Duodenal mucosa (tissue), 2 donors: ENCODE measurements around the gene ZBTB16.

Experiments used
- H3K27ac ChIP-seq: one replicate; pipeline ENCODE4 v1.7.0; 2013; ENCODE audit warnings: low read depth, low read length
- H3K27me3 ChIP-seq, 2 donors: one replicate each; pipeline ENCODE4 v1.7.0; 2013; ENCODE audit warnings: low read length in 2 of 2, control low read depth in 1 of 2; ENCODE audit not compliant: insufficient read depth in 2 of 2, control insufficient read depth in 1 of 2
- H3K36me3 ChIP-seq, 2 donors: one replicate each; pipeline ENCODE4 v1.7.0; 2013; ENCODE audit warnings: low read length in 2 of 2, control low read depth in 1 of 2; ENCODE audit not compliant: insufficient read depth in 2 of 2, control insufficient read depth in 1 of 2
- H3K4me1 ChIP-seq, 2 donors: one replicate each; pipeline ENCODE4 v1.7.0; 2013; ENCODE audit warnings: low read length in 2 of 2, control low read depth in 1 of 2; ENCODE audit not compliant: insufficient read depth in 2 of 2, control insufficient read depth in 1 of 2
- H3K4me3 ChIP-seq, 2 donors: one replicate each; pipeline ENCODE4 v1.7.0; 2013; ENCODE audit warnings: low read length in 2 of 2, low read depth in 1 of 2
- H3K9ac ChIP-seq, 2 donors: one replicate each; pipeline ENCODE4 v1.7.0; 2013; ENCODE audit warnings: low read length in 2 of 2, low read depth in 1 of 2
- H3K9me3 ChIP-seq, 2 donors: one replicate each; pipeline ENCODE4 v1.7.0; 2013; ENCODE audit warnings: low read length in 2 of 2, control low read depth in 1 of 2; ENCODE audit not compliant: control insufficient read depth in 1 of 2

ZBTB16 gene

GRCh38 chr11:114142707-114143106 is 83.2 kb downstream of the ZBTB16 start:
- Histone ChIP-seq H3K27me3 (no peaks in the 10 kb centered on the region), H3K9me3 (no peaks in the 10 kb centered on the region), H3K9ac (no peak overlapping the region), H3K27ac (no peak overlapping the region), H3K4me1 (peaks cover 0 to 15% of the 10 kb centered on the region in 2 donors), H3K36me3 (no peaks in the 10 kb centered on the region), H3K4me3 (no peak overlapping the region)

- no peaks in the 10 kb centered on the region for H3K9me3 ChIP-seq
- H3K27ac ChIP-seq: no peak overlapping the region
- no peak overlapping the region for H3K4me3 ChIP-seq
- H3K36me3 ChIP-seq: no peaks in the 10 kb centered on the region
- H3K4me1 ChIP-seq: peaks cover 3 to 31% of the 10 kb centered on the region in 2 donors
- H3K9ac ChIP-seq: no peak overlapping the region
- no peaks in the 10 kb centered on the region for H3K27me3 ChIP-seq
These were observed 85.8 kb downstream of the ZBTB16 start for GRCh38 chr11:114145166-114145775.

DNA sequence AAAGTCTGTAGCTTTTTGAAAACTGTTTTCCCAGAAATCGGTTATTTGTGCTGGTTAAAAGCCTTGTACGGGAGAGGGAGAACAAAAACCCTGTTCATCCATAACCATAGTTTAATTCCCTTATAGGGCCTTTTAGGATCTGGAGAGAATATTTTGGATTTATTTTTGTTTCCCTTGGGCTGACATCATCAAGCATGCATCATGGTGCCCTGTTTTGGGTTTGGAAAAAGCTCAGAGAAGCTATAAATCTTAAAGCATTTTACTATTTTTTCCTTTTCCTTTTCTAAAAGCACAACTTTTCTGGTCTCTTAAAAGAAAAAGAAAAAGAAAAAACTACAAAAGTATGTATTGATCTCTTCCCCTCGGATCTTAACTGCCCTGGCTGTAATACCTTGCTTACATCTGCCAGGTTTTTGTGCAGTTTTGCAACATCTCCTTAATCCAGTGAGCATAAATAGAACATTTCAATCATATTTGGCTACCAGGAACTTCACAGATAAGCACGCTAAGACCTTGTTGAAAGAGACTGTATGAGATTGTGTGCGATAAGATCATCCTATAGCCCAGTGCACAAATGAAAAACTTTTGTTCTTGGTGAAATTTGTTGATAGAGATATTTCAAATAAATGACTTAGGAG is 88.0 kb downstream of the ZBTB16 start:
- H3K4me1 ChIP-seq: peaks cover 3 to 32% of the 10 kb centered on the region in 2 donors
- no peaks in the 10 kb centered on the region for H3K36me3 ChIP-seq
- no peaks in the 10 kb centered on the region for H3K9me3 ChIP-seq
- H3K27ac ChIP-seq: no peak overlapping the region
- H3K9ac ChIP-seq: no peak overlapping the region
- H3K4me3 ChIP-seq: no peak overlapping the region
- no peaks in the 10 kb centered on the region for H3K27me3 ChIP-seq

DNA sequence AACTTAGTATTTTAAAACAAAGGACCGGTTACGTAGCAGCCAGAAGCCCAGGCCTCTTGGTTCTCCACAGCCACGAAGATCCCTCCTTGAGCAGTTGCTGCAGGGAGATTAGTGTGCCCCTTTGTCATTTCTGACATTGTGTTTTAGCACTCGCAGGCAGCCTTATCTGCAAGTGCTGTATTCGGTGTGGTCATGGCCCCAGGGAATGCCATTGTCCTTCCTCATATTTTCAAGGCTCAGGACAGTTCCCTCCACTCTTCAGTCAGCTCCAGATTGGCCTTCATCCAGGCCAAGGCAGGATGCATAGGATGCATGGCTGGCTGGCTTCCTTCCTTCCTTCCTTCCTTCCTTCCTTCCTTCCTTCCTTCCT is 88.5 kb downstream of the ZBTB16 start:
- H3K27ac ChIP-seq: no peak overlapping the region
- no peaks in the 10 kb centered on the region for H3K27me3 ChIP-seq
- H3K36me3 ChIP-seq: no peaks in the 10 kb centered on the region
- no peak overlapping the region for H3K9ac ChIP-seq
- no peaks in the 10 kb centered on the region for H3K9me3 ChIP-seq
- H3K4me3 ChIP-seq: no peak overlapping the region
- H3K4me1 ChIP-seq: peaks cover 8 to 32% of the 10 kb centered on the region in 2 donors

GRCh38 chr11:114149689-114150407 is 90.3 kb downstream of the ZBTB16 start:
- H3K4me1 ChIP-seq: peaks cover 9 to 38% of the 10 kb centered on the region in 2 donors
- no peaks in the 10 kb centered on the region for H3K27me3 ChIP-seq
- H3K27ac ChIP-seq: no peak overlapping the region
- no peaks in the 10 kb centered on the region for H3K9me3 ChIP-seq
- H3K36me3 ChIP-seq: no peaks in the 10 kb centered on the region
- H3K9ac ChIP-seq: no peak overlapping the region
- H3K4me3 ChIP-seq: no peak overlapping the region

DNA sequence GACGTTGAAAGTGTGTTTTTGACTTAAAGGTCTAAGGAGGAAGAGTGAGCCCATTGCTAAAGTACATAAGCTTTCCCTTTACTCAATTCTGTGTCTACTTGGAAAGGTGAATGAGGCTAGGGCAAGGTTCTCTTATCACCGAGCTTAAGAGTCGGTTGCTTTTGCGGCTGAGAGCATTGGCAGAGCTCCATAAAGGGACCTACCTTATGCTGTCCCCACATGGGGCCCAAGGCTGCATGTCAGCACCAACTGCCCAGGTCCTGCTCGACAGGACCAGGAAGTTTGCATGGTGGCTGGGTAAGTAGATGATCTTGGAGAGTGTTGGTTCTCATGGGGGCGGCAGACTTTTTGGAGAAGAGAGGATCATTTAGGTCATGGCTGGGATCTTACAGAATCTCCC is 91.2 kb downstream of the ZBTB16 start:
- Histone ChIP-seq H3K27ac (no peak overlapping the region), H3K27me3 (no peaks in the 10 kb centered on the region), H3K9ac (no peak overlapping the region), H3K9me3 (no peaks in the 10 kb centered on the region), H3K4me1 (peaks cover 9 to 38% of the 10 kb centered on the region in 2 donors), H3K4me3 (no peak overlapping the region), H3K36me3 (no peaks in the 10 kb centered on the region)

- Histone ChIP-seq H3K9ac (no peak overlapping the region), H3K4me3 (no peak overlapping the region), H3K27ac (no peak overlapping the region), H3K4me1 (peaks cover 9 to 38% of the 10 kb centered on the region in 2 donors), H3K9me3 (no peaks in the 10 kb centered on the region), H3K27me3 (no peaks in the 10 kb centered on the region), H3K36me3 (no peaks in the 10 kb centered on the region)
These were observed 92.1 kb downstream of the ZBTB16 start for GRCh38 chr11:114151631-114152030.

GRCh38 chr11:114152162-114152561 is 92.7 kb downstream of the ZBTB16 start:
- no peak overlapping the region for H3K27ac ChIP-seq
- no peaks in the 10 kb centered on the region for H3K36me3 ChIP-seq
- H3K27me3 ChIP-seq: no peaks in the 10 kb centered on the region
- no peak overlapping the region for H3K4me3 ChIP-seq
- H3K4me1 ChIP-seq: peaks cover 9 to 38% of the 10 kb centered on the region in 2 donors
- H3K9me3 ChIP-seq: no peaks in the 10 kb centered on the region
- H3K9ac ChIP-seq: no peak overlapping the region

DNA sequence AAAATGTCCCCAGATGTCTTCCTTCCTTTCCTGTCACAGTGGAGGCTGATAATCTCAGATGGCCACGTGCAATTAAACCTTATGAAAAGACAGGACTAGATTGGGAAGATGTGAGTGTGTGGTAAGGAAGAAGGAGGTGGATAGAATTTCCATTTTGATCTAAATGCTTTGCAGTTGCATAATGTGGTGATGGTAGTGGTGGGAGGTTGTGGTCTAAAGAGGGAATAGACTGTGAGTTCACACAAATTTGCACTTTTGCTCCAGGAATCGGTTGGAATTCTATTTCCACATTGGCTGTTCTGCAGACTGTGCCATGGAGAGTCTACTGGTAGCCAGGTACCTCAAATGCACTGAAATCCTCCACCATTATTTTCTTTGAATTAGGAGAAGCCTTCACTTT is 93.3 kb downstream of the ZBTB16 start:
- Histone ChIP-seq H3K27me3 (no peaks in the 10 kb centered on the region), H3K4me1 (peaks cover 9 to 38% of the 10 kb centered on the region in 2 donors), H3K36me3 (no peaks in the 10 kb centered on the region), H3K4me3 (no peak overlapping the region), H3K9me3 (no peaks in the 10 kb centered on the region), H3K9ac (no peak overlapping the region), H3K27ac (no peak overlapping the region)

GRCh38 chr11:114153224-114153623 is 93.7 kb downstream of the ZBTB16 start:
- no peaks in the 10 kb centered on the region for H3K27me3 ChIP-seq
- no peak overlapping the region for H3K4me3 ChIP-seq
- H3K9me3 ChIP-seq: no peaks in the 10 kb centered on the region
- H3K4me1 ChIP-seq: peaks cover 9 to 39% of the 10 kb centered on the region in 2 donors
- H3K9ac ChIP-seq: no peak overlapping the region
- H3K27ac ChIP-seq: no peak overlapping the region
- no peaks in the 10 kb centered on the region for H3K36me3 ChIP-seq
